HL-60 (cell line): ENCODE data around the gene DNAJC30.

Experiments
- DNase-seq, 2 experiments: peaks; one replicate each; pipeline ENCODE4 v3.0.0-alpha.2; 2010 to 2020; ENCODE audit warnings: low read depth in 1 of 2, low spot score in 1 of 2
- H3K27ac ChIP-seq: fragments of 250-450 bp; sonication (Bioruptor Pico); replicated peaks from 2 replicates; pipeline ENCODE4 v1.5.1; 2020; ENCODE audit warnings: mild to moderate bottlenecking, moderate library complexity
- H3K27me3 ChIP-seq: fragments of 250-450 bp; sonication (Bioruptor Pico); 2 replicates; pipeline ENCODE4 v1.5.1; 2021; ENCODE audit warnings: mild to moderate bottlenecking, moderate library complexity; ENCODE audit not compliant: insufficient read depth, poor library complexity, severe bottlenecking
- H3K4me3 ChIP-seq: replicated peaks from 2 replicates; pipeline ENCODE4 v1.5.1; 2011; ENCODE audit warnings: mild to moderate bottlenecking, control low read depth, low read length; ENCODE audit not compliant: insufficient read depth
- GABPA ChIP-seq: IDR thresholded peaks from 2 replicates; pipeline ENCODE4 v1.6.1; 2012; ENCODE audit warnings: low read depth
- POLR2AphosphoS5 ChIP-seq: IDR thresholded peaks from 2 replicates; pipeline ENCODE4 v1.6.1; 2012; ENCODE audit warnings: low read depth
- SPI1 ChIP-seq: IDR thresholded peaks from 2 replicates; pipeline ENCODE4 v1.6.1; 2012; ENCODE audit warnings: low read depth, mild to moderate bottlenecking, borderline replicate concordance
- TF ChIP-seq, protein P1 (sequence below): IDR thresholded peaks from one replicate; pipeline ENCODE4 v1.5.1; 2011; ENCODE audit warnings: low read length, control low read depth, inconsistent platforms; ENCODE audit not compliant: insufficient read depth
- TF ChIP-seq, protein P2 (sequence below): IDR thresholded peaks from 2 replicates; pipeline ENCODE4 v1.6.1; 2012; ENCODE audit warnings: low read depth; ENCODE audit not compliant: insufficient replicate concordance

The DNAJC30 gene

DNA sequence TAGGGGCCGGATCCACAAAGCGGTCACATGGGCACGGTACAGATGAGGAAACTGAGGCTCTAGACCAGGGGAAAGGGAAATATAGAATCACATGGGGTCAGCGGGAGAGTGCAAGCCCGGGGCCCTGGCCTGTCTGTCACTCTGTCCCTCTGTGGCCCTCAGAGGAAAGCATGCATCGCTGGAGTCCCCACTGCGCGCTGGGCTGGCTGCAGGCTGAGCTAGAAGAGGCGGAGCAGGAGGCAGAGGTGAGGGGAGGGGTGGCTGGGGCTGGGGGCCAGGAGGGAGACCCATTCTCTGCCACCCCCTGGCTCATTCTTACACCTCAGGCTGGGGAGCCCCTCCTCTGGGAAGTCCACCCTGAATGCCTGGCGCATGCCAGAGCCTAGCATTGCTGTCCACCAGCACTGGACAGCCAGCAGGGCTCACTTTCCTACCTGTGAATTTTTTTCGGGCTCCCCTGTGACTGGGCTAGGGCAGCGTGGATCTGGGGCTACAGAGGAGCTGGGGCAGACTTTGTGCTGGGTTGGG, 13.3 kb downstream of the DNAJC30 start:
- Histone ChIP-seq H3K4me3 (no peak overlapping the region), H3K27me3 (peaks cover 30% of the 10 kb centered on the region), H3K27ac (no peak overlapping the region)
- TF ChIP-seq, protein P1, sequence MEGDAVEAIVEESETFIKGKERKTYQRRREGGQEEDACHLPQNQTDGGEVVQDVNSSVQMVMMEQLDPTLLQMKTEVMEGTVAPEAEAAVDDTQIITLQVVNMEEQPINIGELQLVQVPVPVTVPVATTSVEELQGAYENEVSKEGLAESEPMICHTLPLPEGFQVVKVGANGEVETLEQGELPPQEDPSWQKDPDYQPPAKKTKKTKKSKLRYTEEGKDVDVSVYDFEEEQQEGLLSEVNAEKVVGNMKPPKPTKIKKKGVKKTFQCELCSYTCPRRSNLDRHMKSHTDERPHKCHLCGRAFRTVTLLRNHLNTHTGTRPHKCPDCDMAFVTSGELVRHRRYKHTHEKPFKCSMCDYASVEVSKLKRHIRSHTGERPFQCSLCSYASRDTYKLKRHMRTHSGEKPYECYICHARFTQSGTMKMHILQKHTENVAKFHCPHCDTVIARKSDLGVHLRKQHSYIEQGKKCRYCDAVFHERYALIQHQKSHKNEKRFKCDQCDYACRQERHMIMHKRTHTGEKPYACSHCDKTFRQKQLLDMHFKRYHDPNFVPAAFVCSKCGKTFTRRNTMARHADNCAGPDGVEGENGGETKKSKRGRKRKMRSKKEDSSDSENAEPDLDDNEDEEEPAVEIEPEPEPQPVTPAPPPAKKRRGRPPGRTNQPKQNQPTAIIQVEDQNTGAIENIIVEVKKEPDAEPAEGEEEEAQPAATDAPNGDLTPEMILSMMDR, result no peak
- TF ChIP-seq SPI1, result no peak
- DNase-seq, result no peak

DNA sequence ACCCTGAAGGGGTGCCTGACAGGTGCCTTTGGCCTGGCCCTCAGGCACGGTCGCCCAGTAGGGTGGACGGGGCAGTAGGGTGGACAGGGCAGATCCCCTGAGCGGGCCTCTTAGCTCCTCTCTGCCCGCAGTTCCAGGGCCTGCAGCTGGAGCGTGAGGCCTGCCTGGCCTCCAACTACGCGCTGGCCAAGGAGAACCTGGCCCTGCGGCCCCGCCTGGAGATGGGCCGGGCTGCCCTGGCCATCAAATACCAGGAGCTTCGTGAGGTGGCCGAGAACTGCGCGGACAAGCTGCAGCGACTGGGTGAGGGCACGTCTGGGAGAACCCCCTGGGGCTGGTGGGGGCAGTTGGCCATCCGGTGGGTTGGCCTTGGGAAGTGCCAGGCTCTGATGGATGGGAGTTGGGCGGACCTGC, 14.0 kb downstream of the DNAJC30 start:
- no peak overlapping the region for H3K4me3 ChIP-seq
- H3K27me3 ChIP-seq, result peaks cover 30% of the 10 kb centered on the region
- H3K27ac ChIP-seq, result no peak overlapping the region
- DNase-seq, result no peak
- TF ChIP-seq, protein P1, result no peak
- TF ChIP-seq, protein P2, sequence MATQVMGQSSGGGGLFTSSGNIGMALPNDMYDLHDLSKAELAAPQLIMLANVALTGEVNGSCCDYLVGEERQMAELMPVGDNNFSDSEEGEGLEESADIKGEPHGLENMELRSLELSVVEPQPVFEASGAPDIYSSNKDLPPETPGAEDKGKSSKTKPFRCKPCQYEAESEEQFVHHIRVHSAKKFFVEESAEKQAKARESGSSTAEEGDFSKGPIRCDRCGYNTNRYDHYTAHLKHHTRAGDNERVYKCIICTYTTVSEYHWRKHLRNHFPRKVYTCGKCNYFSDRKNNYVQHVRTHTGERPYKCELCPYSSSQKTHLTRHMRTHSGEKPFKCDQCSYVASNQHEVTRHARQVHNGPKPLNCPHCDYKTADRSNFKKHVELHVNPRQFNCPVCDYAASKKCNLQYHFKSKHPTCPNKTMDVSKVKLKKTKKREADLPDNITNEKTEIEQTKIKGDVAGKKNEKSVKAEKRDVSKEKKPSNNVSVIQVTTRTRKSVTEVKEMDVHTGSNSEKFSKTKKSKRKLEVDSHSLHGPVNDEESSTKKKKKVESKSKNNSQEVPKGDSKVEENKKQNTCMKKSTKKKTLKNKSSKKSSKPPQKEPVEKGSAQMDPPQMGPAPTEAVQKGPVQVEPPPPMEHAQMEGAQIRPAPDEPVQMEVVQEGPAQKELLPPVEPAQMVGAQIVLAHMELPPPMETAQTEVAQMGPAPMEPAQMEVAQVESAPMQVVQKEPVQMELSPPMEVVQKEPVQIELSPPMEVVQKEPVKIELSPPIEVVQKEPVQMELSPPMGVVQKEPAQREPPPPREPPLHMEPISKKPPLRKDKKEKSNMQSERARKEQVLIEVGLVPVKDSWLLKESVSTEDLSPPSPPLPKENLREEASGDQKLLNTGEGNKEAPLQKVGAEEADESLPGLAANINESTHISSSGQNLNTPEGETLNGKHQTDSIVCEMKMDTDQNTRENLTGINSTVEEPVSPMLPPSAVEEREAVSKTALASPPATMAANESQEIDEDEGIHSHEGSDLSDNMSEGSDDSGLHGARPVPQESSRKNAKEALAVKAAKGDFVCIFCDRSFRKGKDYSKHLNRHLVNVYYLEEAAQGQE, result no peak
- TF ChIP-seq SPI1 (no peak), POLR2AphosphoS5 (no peak), GABPA (no peak)

DNA sequence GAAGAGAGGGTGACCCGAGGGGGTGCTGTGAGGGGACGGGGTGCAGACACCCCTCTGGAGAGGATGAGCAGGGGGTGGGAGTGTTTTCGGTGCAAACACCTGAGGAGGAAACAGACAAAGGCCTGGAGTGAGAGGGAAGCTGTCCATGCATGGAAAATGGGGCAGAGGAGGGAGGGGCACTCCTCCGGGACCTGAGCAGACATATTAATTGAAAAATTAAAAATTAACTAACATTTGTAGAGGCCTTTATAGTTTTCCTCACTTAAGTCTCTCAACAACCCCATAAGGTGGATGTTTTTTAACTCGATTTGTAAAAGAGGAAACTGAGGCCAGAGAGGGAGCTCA, 14.4 kb downstream of the DNAJC30 start:
- no peak for DNase-seq

DNA sequence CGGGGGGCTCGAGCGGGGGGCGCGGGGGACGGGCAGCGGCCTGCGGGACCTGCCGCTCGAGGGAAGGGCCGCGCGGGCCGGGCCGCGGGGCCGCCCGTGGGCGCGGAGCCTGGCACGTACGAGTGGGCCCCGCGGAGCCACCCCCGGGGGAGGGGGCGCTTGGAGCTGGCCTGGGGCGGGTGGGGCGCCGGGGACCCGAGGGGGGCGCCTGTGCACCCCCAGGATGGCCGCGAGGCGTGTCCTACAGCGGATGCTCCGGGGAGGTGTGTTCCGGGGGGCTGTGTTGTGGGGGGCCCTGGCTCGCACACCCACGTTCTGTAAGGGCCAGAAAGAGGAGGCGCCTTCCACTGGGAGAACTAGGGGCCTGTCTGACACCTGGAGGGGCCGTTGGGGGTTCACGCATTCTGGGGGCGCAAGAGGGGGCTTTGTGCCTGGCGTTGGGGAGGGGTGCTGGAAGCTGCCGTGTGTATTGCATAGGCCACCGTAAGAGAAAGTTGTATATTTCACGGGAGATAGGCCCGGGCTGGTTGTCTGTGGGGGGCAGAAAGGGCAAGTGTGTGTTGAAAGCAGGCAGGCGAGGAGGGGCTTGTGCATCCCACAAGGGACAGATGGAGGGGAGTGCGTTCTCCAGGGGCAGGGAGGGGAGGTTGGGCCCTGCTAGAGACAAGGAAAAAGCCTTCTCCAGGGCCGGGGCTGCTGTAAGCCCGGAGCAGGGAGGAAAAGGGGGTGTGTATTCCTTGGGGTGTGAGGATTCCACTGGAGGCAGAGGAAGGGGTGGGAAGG, 15.0 kb downstream of the DNAJC30 start:
- peak overlapping the region; percentile 20; the same call in 1 of the 2 replicates for H3K4me3 ChIP-seq
- no peak for TF ChIP-seq GABPA
- TF ChIP-seq, protein P1, result no peak
- TF ChIP-seq POLR2AphosphoS5, result no peak
- TF ChIP-seq SPI1, result no peak
- TF ChIP-seq, protein P2, result no peak
- H3K27me3 ChIP-seq, result peaks cover 30% of the 10 kb centered on the region
- no peak overlapping the region for H3K27ac ChIP-seq
- DNase-seq, result no peak

More for the DNA sequence above, 14.4 kb downstream of the DNAJC30 start:
- no peak overlapping the region for H3K4me3 ChIP-seq
- peaks cover 30% of the 10 kb centered on the region for H3K27me3 ChIP-seq
- TF ChIP-seq POLR2AphosphoS5, result no peak
- TF ChIP-seq, protein P1, result no peak
- no peak overlapping the region for H3K27ac ChIP-seq
